Keratinocyte (primary cell): ENCODE data around the gene KCNA3. TPM values are rescaled to one million over a fixed set of nuclear protein-coding genes. Genes with fewer than 3 reads are reported as not detected.

ENCODE experiments used
- DNase-seq: peaks from one replicate; pipeline ENCODE4 v3.0.0-alpha.2; 2011; ENCODE audit warnings: low read depth, missing footprints, low spot score
- FAIRE-seq: peaks from 2 replicates; lab custom pipeline; 2011; peaks lifted over from hg19 to GRCh38; lab: Jason Lieb, UNC
- H2AFZ ChIP-seq: 2 replicates; pipeline ENCODE4 v1.6.0; 2012; ENCODE audit warnings: low read length, control low read depth, inconsistent platforms; ENCODE audit not compliant: control insufficient read depth
- H3K27ac ChIP-seq: 2 replicates; pipeline ENCODE4 v1.5.1; 2011; ENCODE audit warnings: low read length; ENCODE audit not compliant: control insufficient read depth, insufficient read depth
- H3K27me3 ChIP-seq: 3 replicates; pipeline ENCODE4 v1.6.0; 2011; ENCODE audit warnings: low read length; ENCODE audit not compliant: control insufficient read depth, insufficient read depth; ENCODE audit errors: extremely low read depth
- H3K36me3 ChIP-seq, 2 experiments: 2 replicates in 1 of 2; 3 replicates in 1 of 2; pipeline ENCODE4 v1.5.1; 2011; ENCODE audit warnings: low read length in 2 of 2, mild to moderate bottlenecking in 1 of 2; ENCODE audit not compliant: control insufficient read depth in 2 of 2, insufficient read depth in 2 of 2; ENCODE audit errors: extremely low read depth in 1 of 2
- H3K4me1 ChIP-seq: 3 replicates; pipeline ENCODE4 v1.5.1; 2011; ENCODE audit warnings: low read length; ENCODE audit not compliant: control insufficient read depth, insufficient read depth; ENCODE audit errors: extremely low read depth
- H3K4me2 ChIP-seq: 3 replicates; pipeline ENCODE4 v1.6.0; 2011; ENCODE audit warnings: low read depth, low read length; ENCODE audit not compliant: control insufficient read depth, insufficient read depth; ENCODE audit errors: extremely low read depth
- H3K4me3 ChIP-seq, 3 experiments: fragments of 200-600 bp in 1 of 3; sonication (generic) in 1 of 3; 2 replicates in 2 of 3; 3 replicates in 1 of 3; pipeline ENCODE4 v1.5.1; 2011 to 2016; ENCODE audit warnings: low read length in 3 of 3, mild to moderate bottlenecking in 3 of 3, control low read depth in 2 of 3, inconsistent platforms in 1 of 3, low read depth in 1 of 3, mixed read lengths in 1 of 3, mixed run types in 1 of 3, moderate library complexity in 1 of 3; ENCODE audit not compliant: control insufficient read depth in 2 of 3, insufficient read depth in 2 of 3; ENCODE audit errors: extremely low read depth in 1 of 3
- H3K79me2 ChIP-seq: 2 replicates; pipeline ENCODE4 v1.6.0; 2012; ENCODE audit warnings: low read length; ENCODE audit not compliant: control insufficient read depth, insufficient read depth
- H3K9ac ChIP-seq: 3 replicates; pipeline ENCODE4 v1.6.0; 2011; ENCODE audit warnings: low read length; ENCODE audit not compliant: control insufficient read depth, insufficient read depth; ENCODE audit errors: extremely low read depth
- H3K9me1 ChIP-seq: 3 replicates; pipeline ENCODE4 v1.6.0; 2011; ENCODE audit warnings: low read length; ENCODE audit not compliant: control insufficient read depth, insufficient read depth; ENCODE audit errors: extremely low read depth
- H3K9me3 ChIP-seq: 2 replicates; pipeline ENCODE4 v1.5.1; 2012; ENCODE audit warnings: low read depth, low read length; ENCODE audit not compliant: control insufficient read depth
- H4K20me1 ChIP-seq: 3 replicates; pipeline ENCODE4 v1.6.0; 2011; ENCODE audit warnings: low read length; ENCODE audit not compliant: control insufficient read depth, insufficient read depth; ENCODE audit errors: extremely low read depth
- EZH2 ChIP-seq: IDR thresholded peaks from one replicate; pipeline ENCODE4 v1.6.1; 2012; ENCODE audit warnings: inconsistent platforms, mild to moderate bottlenecking, low read length, moderate library complexity
- dilution Hi-C: fragments of 300-500 bp; cut with MboI; formaldehyde crosslinking; loops from one replicate; pipeline ENCODE4 v1.7.0; 2020; ENCODE audit warnings: low sequenced_read_pairs; ENCODE audit not compliant: extremely low pct_ligation_motif_present
- polyA plus RNA-seq, 5 experiments: library from polyadenylated mRNA; depleted of rRNA in 3 of 5; stranded (reverse) in 3 of 5; stranded (forward) in 1 of 5; unstranded in 1 of 5; fragments of >200 nt; gene quantifications; 1 replicate in 1 of 5; 2 replicates in 3 of 5; 3 replicates in 1 of 5; pipeline versions ENCODE4 v1.2.1 to v1.2.3, GENCODE V29; 2011 to 2012; ENCODE audit warnings: missing spikeins in 2 of 5, low read depth in 1 of 5, low replicate concordance in 1 of 5
- TF ChIP-seq, protein P1 (sequence below), 3 experiments: IDR thresholded peaks in 1 of 3; conservative IDR thresholded peaks in 1 of 3; optimal IDR thresholded peaks in 1 of 3; 2 replicates in 2 of 3; 3 replicates in 1 of 3; pipeline versions ENCODE3 to v1.5.1; 2011; ENCODE audit warnings: low read length in 3 of 3, mild to moderate bottlenecking in 3 of 3, moderate library complexity in 2 of 3, control low read depth in 1 of 3, inconsistent platforms in 1 of 3; ENCODE audit not compliant: insufficient read depth in 2 of 3; ENCODE audit errors: extremely low read depth in 1 of 3

KCNA3 gene
- polyA plus RNA-seq, 1 donor (not counting 4 experiments of a cell fraction or from before 2014, with no cell fraction given): not detected

DNA sequence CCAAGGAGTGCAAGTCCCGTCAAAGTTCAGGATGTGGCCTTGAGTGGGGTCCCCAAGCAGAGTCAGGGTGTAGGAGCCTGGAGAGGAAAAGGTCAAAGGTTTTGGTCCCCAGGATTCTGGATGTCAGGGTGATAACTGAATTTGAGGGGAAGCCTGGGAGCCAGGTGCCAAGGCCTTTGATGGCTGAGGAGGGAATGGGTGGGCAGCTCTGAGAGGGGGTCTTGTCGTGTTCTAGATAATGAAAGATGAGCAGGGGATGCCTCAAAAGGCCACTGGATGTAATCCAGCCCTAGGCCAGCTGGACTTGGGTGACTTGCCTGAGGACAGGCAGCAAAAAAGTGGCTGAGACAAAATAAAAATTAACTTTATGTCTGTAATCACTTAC lies 41.1 kb downstream of the KCNA3 start:
- FAIRE-seq: no peak
- no peak for DNase-seq
- dilution Hi-C loops: no loop called here

DNA sequence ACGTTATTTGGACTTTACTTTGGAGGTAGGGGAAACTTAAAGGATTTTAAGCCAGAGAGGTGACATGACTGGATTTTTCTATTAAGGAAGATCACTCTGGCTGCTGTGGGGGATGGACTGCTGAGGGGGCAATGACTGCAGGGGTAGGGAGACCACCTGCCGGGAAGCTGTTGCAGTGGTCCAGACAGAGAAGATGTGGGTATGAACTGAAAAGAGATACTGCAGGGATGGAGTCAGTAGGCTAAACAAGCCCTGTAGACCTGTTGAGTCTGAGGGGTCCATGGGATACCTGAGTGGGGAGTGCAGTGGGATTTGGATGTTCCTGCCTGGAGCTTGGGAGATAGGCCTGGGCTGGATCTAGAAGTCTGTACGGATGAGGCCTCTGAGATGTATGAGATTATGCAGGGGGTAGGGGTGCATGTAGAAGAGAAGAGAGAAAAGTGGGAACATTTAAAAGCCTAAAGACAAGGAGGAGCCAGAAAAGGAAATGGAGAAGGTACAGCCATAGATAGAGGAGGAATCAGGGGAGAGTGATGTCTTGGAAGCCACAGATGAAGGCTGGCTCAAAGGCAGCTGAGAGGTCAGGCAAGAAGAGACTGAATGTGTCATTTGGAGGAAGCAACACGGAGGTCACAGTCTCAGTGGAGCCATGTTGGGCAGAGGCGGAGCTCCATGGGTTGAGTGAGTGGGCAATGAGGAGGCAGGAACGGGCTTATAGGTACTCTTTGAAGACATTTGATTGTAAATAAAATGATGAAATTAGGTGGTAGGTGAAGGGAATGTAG lies 42.7 kb downstream of the KCNA3 start:
- Histone ChIP-seq H3K27ac (no peak overlapping the region), H3K4me3 (no peak overlapping the region), H3K27me3 (peaks cover 5% of the 10 kb centered on the region), H3K36me3 (no peaks in the 10 kb centered on the region), H3K79me2 (no peaks in the 10 kb centered on the region), H3K4me1 (no peaks in the 10 kb centered on the region), H3K9me1 (no peaks in the 10 kb centered on the region), H3K9me3 (no peaks in the 10 kb centered on the region), H2AFZ (no peak overlapping the region), H4K20me1 (no peaks in the 10 kb centered on the region), H3K9ac (no peak overlapping the region), H3K4me2 (no peak overlapping the region)
- dilution Hi-C loops: no loop called here
- DNase-seq: no peak
- FAIRE-seq: no peak
- TF ChIP-seq EZH2: no peak
- TF ChIP-seq, protein P1, sequence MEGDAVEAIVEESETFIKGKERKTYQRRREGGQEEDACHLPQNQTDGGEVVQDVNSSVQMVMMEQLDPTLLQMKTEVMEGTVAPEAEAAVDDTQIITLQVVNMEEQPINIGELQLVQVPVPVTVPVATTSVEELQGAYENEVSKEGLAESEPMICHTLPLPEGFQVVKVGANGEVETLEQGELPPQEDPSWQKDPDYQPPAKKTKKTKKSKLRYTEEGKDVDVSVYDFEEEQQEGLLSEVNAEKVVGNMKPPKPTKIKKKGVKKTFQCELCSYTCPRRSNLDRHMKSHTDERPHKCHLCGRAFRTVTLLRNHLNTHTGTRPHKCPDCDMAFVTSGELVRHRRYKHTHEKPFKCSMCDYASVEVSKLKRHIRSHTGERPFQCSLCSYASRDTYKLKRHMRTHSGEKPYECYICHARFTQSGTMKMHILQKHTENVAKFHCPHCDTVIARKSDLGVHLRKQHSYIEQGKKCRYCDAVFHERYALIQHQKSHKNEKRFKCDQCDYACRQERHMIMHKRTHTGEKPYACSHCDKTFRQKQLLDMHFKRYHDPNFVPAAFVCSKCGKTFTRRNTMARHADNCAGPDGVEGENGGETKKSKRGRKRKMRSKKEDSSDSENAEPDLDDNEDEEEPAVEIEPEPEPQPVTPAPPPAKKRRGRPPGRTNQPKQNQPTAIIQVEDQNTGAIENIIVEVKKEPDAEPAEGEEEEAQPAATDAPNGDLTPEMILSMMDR (optimal IDR thresholded peaks at IDR 0.05 in 1 of 3, IDR thresholded peaks at IDR 0.05 in 1 of 3, conservative IDR thresholded peaks at IDR 0.05 in 1 of 3; ENCODE audit: extremely low read depth in 1 of 3, insufficient read depth in 2 of 3, low read length in 3 of 3): no peak

More for the DNA sequence above, 41.1 kb downstream of the KCNA3 start:
- no peak overlapping the region for H3K4me2 ChIP-seq
- H2AFZ ChIP-seq: no peak overlapping the region
- H3K4me3 ChIP-seq: no peak overlapping the region
- no peaks in the 10 kb centered on the region for H3K36me3 ChIP-seq
- H3K27ac ChIP-seq: no peak overlapping the region
- H3K9me3 ChIP-seq: no peaks in the 10 kb centered on the region
- no peaks in the 10 kb centered on the region for H3K4me1 ChIP-seq
- H3K27me3 ChIP-seq: peaks cover 5% of the 10 kb centered on the region
- H3K9me1 ChIP-seq: no peaks in the 10 kb centered on the region
- no peaks in the 10 kb centered on the region for H3K79me2 ChIP-seq
- TF ChIP-seq, protein P1 (optimal IDR thresholded peaks at IDR 0.05 in 1 of 3, IDR thresholded peaks at IDR 0.05 in 1 of 3, conservative IDR thresholded peaks at IDR 0.05 in 1 of 3; ENCODE audit: extremely low read depth in 1 of 3, insufficient read depth in 2 of 3, low read length in 3 of 3): no peak
- no peak for TF ChIP-seq EZH2
- H3K9ac ChIP-seq: no peak overlapping the region
- H4K20me1 ChIP-seq: no peaks in the 10 kb centered on the region
